HG03558 (cell line): ENCODE data around the gene FHIT.

Source experiments
- ATAC-seq: cut with Tn5 transposase; IDR thresholded peaks from one replicate; pipeline ENCODE4 v1.9.1; 2021; ENCODE audit warnings: moderate number of reproducible peaks; ENCODE audit not compliant: unreplicated experiment; ENCODE audit errors: extremely low read depth

The FHIT gene

GRCh38 chr3:60017631-60018030 is 1233.6 kb downstream of the FHIT start:
- ATAC-seq, result no peak

GRCh38 chr3:60015032-60015705 is 1236.1 kb downstream of the FHIT start:
- ATAC-seq, result no peak

- no peak for ATAC-seq
Measured at GRCh38 chr3:60013241-60013640, 1238.0 kb downstream of the FHIT start.

DNA sequence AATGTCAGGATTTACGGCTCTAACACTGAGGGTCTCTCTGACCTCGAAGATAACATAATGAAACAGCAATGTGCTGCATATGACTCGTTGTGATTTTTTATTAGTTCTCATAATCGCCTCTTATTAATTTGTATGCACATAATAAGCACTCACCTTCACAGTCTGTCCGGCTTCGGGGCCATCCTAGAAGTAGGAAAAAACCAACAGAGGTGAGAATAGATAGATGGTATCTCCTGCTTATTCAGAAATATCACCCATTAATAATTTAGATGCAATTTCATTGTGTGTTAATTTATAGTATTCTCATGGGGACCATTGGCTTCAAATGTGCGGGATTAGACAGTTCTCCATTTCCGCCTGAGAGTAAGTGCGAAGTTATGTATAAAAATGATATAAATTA is 1240.0 kb downstream of the FHIT start:
- no peak for ATAC-seq

DNA sequence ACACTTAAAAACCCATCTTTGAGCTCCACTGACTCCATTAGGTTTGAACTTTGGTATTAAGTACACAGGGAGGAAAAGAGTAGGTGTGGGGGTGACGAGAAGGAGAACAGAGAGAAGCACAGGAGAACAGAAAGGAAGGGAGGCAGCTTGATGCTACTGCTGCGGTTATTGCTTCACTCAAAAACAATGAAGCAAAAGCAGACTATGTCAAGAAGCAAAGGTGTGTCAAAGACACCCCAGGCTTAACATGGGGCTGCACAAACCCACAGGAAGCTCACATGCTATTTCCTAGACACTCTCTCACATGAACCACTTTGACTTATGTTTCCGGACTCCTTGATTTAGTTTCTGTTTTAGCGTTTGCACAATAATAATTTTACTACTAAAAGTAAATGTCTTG is 1240.5 kb downstream of the FHIT start:
- ATAC-seq, result no peak

- ATAC-seq, result no peak
Measured at GRCh38 chr3:60009931-60010478, 1241.2 kb downstream of the FHIT start.

- no peak for ATAC-seq
Measured at GRCh38 chr3:60001369-60001768, 1249.9 kb downstream of the FHIT start.

DNA sequence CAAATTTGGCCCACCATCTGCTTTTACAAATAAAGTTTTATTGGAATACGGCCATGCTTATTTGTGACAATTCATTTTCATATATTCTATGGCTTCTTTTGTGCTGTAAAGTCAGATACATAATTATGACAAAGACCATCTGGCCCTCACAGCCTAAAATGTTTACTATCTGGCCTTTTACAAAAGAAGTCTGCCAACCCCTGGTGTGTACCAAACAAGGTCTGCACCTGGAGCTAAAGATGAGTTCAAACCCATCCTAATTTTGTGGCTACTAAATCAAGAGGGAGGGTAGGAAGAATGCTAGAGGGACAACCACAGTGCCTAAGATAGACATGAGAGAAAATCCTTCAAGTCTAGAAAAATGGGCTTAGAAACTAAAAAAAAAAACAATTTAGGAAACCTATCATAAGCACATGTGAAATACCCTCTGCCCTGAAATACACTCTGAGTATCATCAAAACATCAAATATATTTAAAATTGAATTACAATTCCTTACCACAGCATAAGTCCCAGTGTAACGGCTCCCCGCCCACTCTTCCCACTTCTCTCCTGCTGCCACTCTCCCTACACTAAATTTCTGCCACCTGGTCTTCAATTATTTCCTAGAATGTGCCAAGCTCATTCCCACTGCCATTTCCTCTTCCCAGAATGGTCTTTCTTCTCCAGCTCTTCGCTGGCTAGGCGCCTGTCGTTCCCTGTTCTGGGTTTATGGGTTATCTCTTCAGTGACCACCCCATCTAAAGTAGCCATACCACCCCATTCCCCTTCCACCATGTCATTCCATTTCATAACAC is 1250.7 kb downstream of the FHIT start:
- ATAC-seq, result no peak

GRCh38 chr3:59998058-59998457 is 1253.2 kb downstream of the FHIT start:
- ATAC-seq, result no peak

GRCh38 chr3:59997583-59997982 is 1253.7 kb downstream of the FHIT start:
- ATAC-seq, result no peak

DNA sequence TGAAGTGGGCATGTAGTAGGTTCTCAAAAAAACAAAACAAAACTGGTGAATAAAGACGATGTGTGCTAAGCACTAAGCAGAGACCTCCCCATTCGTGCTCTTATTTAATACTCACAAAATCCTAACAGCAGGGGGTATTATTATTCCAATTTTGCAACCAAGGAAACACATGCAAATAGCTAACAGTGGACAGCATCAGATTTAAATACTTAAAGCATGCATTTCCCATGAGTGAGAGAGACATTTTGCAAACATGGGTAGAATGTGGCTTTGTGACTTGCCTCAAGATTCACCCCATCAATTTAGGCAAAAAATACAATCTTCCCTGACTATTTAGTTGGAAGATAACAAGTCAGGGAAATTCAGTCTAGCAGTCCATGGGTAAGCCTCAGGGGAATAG is 1255.2 kb downstream of the FHIT start:
- no peak for ATAC-seq

DNA sequence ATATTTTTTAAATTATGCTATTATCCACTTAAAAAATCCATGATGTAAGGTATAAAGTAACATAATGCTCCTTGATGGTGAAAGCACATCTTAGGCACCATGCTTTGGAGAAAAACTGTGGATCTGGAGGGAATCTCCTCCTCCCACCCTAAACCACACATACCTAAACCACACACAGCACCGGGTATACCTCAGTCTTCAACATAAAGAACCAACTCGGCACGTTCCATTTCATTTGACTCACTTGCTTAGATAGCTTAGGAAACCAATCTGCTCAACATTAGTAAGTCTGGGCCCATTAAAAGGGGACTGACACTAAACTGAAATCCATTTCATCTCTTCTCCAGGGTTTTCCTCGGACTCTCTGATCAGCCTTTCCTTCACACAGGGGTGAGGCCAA is 1255.7 kb downstream of the FHIT start:
- ATAC-seq, result no peak

DNA sequence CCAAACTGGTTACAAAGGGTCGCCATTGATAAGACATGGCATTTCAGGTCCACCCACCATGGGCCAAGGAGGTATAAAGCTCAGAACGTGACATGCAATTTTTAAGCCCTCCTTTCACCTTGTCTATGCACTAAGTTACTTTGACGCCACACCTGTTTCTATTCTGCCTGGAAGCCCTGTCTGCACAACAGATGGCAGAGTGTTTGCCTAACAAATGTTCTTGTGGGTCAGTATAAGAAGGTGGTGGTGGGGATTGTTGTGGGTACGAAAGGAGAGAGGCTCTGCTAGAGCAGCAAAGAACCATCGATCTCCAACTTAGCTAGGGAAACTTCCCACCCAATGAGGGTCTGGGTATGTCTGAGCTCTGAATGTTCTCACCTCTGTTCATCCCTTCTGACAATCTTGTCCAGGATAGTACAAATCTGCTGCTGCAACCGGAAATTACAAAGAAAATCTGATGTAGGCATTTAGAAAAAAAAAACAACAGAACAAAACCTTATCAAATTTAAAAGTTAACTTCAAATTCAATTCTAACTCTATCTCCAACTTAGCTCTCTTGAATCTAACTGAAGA is 1256.4 kb downstream of the FHIT start:
- ATAC-seq, result no peak

DNA sequence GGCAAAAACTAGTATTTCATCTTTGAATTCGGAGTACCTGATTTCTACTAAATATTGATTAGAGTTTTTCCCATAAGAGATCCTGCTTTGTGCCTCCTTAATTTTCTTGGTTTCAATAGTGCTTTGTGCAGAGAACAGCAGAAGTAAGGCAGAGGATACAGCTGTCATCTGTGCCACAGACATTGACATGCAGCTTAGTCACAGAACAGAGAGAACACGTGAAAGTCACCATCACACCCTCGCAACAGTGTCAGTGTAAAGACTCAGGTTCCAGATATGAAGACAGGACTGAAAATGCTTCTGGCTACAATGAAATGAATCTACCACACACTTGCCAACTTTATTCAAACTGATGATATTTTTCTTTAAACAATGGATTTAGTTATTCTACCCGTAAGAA is 1258.7 kb downstream of the FHIT start:
- no peak for ATAC-seq

DNA sequence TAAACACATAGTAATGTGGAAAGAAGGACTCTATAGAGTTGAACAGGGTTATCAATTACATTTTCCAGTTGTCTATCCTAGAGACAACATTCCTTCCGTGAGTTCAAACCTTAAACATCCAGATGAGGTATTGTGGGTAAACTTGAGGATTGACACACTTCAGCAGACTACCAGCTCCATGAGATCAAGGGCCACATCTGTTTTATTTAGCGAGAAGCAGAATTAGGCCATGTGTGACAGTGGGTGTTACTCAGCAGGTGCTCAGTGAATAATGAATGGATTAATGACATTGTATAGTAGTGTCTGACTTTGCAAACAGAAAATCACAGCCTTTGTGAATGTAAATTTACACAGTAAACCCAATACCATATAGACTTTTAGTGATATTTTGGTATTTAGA is 1260.3 kb downstream of the FHIT start:
- no peak for ATAC-seq

GRCh38 chr3:59982510-59982909 is 1268.7 kb downstream of the FHIT start:
- ATAC-seq, result no peak

DNA sequence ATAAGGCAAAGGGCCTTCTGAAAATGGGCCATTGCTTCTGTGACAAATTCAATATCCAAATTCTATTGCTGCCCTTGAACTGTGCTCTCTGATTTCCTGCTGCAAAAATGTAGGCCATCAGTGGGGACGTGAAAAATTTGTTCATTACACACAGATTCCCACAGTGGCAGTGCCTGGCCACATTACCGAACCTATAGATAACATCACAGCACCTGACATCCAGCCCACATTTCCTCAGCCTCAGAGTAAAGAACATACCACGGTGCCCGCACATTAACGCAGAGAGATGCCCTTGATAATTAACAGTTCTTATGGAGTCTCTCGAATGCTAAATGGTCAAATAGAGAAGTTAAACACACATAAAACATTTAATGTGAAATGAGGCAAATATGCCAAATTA is 1269.9 kb downstream of the FHIT start:
- no peak for ATAC-seq

- no peak for ATAC-seq
Measured at GRCh38 chr3:59980576-59980975, 1270.7 kb downstream of the FHIT start.

DNA sequence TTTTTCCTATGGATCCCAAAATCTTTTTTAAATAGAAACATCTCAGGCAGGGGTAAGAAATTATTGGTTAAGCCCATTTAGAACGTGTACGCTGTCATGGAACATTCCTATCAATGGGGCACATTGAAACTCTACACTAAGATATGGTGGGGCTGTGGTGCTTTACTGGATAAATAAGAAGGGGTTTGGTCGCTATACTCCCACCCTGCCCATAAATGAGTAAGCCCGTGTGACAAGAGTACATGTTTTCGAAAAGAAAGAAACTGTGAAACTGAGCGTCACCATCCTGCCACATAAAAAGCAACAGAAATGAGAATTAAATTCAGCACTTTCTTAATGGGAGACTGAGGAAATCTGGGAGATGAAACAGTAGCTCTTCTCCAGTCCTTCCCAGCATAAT is 1271.7 kb downstream of the FHIT start:
- ATAC-seq, result no peak

- ATAC-seq, result peak; percentile 65
Measured at GRCh38 chr3:59978979-59979378, 1272.3 kb downstream of the FHIT start.

DNA sequence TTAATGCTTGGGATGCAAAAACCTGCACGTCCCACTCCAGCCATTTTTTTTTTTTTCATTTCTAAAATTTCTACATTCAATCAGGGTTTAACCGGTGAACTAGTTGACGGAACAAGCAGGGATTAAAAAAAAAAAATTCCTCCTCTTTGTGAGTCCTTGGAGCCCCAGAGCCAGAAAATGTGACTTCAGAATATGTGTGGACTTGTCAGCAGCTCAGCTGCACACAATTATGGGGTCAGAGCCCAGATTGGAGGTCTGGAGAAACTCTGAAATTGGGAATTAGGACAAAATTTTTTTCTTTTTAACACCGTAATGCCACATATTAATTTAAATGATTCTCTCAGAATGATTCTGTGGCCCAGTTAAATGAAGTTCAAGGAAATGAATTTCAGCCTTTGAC is 1280.5 kb downstream of the FHIT start:
- no peak for ATAC-seq
